HCEC 1CT (cell line): ENCODE data around the gene POU6F2.

Experiments used
- DNase-seq: peaks from one replicate; pipeline ENCODE4 v3.0.0-alpha.2; 2017

The POU6F2 gene

GRCh38 chr7:39260279-39260844, 282.7 kb downstream of the POU6F2 start:
- no peak for DNase-seq

DNA sequence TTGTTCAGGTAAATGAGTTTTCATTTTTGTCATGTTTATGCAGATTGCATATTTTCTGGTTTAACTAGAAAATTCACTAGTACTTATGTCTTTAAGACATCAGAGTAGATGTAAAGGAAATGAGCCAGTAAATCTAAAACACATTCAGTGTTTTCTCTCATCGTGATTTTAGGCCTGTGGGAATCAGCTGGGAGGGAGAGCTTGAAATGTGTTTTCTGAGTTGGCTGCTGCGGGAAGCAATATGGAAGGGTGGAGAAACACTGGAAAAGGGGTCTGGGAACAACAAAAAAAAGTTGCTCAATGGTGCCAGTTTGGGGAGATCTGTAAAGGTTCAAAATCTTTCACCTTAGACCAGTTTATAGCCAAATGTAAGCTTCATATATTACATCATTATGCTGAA, 284.1 kb downstream of the POU6F2 start:
- DNase-seq, result no peak

DNA sequence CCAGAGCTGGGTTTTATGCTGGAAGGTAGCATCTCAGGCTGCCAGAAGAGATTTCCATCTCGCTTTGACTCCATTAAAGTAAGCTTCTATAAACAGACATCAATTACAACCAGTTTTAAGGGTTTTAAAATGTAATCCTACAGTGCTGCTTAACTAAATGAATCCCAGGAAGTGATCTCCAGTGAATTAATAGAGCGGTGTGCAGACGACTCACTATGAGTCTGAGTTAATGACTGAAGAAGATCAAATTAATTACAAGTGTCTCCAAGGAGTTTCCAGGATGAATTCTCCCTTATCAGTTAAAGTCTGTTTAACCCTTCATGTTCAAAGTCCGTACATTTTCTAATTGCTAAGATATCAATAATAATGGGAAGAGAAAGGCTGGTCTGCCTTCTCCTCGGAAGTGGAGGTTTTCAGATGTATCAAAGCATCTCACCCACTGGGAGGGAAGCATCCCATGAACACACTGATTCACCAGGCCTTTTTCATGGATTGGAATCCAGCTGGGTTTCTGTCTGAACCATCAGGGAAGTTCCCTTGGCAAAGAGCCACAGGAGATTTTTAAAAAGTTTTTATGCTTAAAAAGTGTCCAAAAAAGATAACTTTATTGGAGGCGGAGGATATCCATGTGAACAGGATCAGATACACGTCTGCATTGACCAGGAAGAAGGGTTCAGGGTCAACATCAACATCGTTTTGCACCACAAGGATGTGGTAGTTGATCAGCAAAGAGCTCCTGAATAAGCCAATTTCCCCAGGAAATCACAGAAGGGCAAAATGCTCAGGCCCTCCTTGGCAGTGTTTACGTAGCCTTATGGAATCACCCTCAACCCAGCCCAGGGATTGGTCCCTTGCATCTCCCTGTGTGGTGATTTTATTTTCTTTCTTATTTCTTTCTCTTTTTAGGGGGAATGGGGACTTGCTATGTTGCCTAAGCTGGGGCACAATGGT, 288.2 kb downstream of the POU6F2 start:
- DNase-seq, result no peak

DNA sequence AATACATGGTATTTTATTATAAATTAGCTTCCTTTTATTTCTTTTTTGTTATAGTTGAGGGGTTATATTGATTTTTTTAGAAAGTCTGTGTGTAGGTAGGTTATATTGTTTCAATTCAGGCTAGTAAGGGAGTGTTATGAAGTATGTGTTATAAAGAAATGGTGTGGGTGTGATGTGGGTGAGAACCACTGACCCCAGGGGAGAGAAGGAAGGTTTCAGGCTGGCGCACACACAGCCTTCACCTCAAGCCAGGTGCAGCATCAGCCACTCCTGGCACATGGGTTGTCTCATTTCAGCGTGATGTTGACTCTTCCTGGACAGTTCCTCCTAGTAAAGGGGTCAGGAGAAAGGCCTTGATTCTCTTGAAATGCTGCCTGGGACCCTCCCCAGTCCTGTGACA, 291.3 kb downstream of the POU6F2 start:
- no peak for DNase-seq

DNA sequence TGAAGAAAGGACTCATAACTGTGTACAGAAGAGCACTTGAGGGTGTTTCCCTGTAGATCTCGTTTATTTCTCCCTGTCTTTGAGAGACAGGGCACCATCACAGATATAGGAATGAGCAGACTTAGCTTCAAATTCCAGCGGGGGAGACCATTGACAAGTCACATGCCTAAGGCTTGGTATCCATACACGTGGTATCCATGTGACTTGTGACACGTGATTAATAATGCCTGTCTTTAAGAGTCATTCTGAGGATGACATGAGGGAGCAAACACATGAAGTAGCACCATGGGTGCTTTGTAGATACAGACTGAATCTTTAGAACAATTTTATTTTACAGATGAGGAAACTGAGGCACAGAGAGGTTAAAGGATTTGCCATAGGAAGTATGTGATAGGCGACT, 292.3 kb downstream of the POU6F2 start:
- no peak for DNase-seq

DNA sequence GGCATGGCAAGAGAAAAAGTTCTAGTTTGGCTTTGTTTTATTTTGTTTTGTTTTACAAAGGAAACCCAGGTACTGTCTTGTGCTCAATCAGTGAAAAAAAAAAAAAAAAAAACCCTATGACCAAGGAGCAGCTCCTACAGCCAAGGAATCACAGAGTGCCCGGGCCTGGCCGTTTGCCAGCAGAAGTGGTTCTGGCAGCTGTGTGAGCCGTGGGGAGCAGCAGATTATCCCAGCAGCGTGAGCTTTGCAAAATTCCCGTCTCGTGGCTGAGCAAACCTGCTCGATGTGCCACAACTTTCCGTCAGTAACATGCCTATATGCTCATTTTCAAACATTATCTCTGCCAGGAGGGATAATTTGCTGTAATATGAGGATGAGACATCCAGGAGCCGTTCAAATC, 293.7 kb downstream of the POU6F2 start:
- no peak for DNase-seq

- no peak for DNase-seq
Measured at GRCh38 chr7:39272111-39272510, 294.4 kb downstream of the POU6F2 start.

DNA sequence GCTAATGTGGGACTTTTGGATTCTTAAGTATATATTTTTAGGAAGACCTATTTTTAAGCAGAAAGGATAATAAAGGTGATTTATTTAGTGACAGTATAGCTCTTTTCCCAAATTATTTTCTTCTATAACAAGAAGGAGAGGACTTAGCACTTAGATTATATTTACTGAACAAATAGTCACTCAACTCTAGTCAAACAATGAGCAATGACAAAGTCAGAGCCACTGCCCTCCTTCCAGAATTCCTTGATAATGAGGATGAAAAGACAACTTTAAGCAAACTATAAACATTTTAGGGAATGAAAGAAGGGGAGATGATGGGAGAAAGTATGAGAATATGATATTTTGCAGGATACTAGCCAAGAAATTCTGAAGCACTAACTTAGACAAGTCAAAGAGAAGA, 295.0 kb downstream of the POU6F2 start:
- no peak for DNase-seq

- DNase-seq, result no peak
Measured at GRCh38 chr7:39280337-39280736, 302.6 kb downstream of the POU6F2 start.

DNA sequence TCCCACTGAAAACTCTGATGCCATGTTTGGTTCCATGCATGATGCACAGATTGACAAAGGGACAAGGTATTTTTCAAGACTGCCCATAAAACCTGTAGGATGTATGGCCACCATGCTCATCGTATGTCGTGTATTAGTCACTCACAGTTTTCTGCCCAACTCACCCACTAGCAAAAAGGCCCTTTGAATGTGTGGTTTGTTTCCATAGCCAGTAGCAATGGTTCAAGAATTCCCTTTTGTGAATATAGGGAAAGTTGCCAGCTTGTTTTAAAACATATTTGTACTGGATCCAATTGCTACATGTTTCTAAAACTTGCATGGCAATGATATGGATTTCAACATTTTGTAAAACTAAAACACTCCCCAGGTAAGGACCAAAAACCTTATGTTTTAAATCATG, 307.5 kb downstream of the POU6F2 start:
- DNase-seq, result no peak

DNA sequence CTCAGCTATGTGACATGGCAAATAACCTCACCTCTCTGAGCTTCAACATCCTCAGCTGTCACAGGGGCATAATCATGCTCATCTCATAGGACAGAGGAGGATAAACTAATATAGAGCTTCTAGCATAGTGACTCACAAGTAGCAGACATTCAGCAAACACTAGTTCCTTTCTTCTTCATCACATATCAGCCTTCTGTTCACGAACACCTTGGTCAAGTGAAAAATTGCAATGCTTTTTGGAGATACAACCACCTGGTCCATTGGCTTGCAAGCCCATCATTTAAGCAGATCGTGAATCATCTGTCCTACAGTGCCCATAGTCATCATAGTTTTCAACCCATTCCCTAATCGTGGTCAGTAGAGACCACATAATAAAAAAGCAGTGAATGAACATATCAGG, 310.6 kb downstream of the POU6F2 start:
- no peak for DNase-seq

DNA sequence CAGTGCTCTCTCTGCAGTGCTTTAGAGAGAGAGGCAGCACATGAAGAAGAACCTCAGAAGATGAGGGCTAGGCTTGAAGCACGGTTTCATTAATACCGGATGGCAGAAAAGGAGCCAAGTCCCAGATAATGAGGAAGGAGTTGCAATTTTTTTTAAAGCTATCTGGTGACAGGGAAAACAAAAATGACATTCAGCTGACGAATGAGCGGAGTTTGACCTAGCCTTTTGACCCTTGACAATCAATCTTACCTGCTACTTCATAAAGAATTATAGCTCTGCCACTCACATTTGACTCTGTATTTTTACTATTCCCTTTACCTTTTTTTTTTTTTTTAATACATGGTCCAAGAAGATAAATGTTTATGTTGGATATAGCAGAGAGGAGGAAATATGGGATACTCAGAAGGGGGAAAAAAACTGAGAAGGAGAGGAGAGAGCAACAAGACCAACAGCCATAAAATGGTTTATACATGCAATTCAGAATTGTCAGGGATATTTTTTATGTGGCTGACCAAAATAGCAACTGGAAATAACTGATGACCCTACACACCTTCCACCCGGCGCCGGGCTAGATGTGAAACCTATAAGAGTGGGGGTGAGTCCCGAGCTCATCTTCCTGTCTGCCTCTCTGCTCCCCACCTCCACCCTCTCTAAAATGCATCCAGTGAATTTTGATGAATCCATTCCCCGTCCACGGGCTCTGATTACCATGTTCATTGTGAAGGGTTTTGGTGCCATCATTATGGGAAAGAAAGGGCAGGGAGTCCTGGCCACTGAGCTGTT, 314.1 kb downstream of the POU6F2 start:
- no peak for DNase-seq

DNA sequence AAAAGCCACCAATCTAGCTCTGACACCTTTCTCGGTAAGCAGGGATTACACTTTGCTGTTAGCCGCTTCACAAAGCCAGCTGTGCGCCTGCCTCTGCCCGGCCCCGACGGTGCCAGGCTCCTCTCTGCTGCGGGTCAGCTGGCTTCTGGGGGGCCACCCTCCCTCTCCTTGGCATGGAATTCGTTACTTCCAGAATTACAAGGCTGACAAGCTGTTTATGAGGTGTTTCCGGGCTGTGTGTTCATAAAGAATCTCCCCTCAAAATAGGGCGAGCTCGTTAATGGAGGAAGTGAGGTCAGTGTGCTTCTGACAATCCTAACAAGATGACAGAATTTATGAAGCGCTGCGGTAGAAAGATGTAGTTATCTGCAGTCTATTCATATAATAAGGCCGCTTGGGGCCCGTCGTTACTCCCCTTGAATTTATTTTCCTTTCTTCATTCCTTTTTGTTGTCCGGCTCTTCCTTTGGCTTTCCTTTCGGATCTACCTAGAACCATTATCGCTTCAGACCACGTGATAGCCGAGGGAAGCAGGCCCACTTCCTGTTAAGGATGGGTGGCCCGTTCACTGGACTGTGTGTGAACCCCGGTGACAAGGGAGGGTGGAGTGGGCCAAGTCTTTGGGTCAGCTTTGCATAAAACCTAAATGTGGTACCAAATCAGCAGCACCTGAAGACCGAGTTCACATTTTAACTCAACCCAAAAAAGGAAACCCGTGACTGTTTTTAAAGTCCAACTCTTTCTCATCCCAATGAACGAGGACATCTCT, 315.5 kb downstream of the POU6F2 start:
- no peak for DNase-seq

GRCh38 chr7:39294022-39294421, 316.3 kb downstream of the POU6F2 start:
- DNase-seq, result no peak

GRCh38 chr7:39295796-39296195, 318.1 kb downstream of the POU6F2 start:
- no peak for DNase-seq

DNA sequence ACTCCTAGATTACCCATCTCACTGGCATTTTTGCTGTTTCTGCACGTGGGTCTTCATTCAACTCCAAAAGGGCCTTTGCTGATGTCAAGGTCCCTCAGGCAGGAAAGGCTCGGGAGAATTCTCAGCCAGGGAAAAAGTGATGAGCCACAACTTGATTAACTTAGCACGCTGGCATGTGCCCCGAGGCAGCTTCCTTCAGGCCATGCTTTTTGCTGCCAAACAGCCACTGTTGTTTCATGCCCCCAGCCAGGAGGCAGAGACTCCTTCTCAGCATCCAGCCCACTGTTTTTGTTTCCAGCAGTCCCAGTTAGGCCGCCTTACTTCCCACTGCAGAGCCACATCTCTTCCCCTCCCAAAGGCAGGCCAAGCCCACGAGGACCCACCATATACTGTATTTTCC, 322.0 kb downstream of the POU6F2 start:
- DNase-seq, result no peak

GRCh38 chr7:39300276-39300675, 322.6 kb downstream of the POU6F2 start:
- DNase-seq, result no peak

DNA sequence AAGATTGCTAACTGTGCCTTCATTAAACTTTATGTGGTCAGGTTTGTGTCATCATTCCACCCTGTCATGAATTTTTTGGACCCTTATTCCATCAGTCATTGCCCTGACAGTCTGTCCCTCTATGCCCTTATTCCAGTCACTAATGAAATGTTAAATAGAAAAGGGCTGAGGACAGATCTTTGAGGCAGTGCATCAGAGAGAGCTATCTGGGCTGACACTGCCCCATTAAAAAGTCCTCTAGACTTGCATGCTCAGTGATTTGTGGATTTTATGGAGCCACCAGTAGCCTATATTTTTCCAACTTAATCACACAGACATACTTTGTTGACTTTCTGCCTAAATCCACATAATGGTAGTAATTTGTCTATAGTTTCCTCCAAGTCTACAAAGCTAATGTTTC, 323.8 kb downstream of the POU6F2 start:
- no peak for DNase-seq

DNA sequence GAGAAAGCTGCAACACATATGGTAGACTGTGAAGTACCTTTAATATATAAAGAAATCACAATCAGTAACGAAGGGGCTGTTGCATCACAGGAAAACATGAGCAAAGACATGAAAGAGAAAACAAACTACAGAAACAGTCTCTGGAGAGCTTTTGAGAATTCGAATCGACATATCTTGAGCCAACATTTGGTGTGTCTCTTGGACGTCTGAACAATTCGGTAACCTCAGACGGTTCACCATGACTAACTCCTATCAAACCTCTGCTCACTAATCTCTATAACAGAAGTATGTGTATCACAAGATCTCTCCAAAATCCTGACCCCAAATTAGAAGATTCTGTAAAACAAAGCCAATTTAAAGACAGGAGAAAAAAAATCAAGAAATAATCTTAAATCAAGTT, 326.5 kb downstream of the POU6F2 start:
- DNase-seq, result no peak

GRCh38 chr7:39304668-39305405, 327.1 kb downstream of the POU6F2 start:
- DNase-seq, result no peak

DNA sequence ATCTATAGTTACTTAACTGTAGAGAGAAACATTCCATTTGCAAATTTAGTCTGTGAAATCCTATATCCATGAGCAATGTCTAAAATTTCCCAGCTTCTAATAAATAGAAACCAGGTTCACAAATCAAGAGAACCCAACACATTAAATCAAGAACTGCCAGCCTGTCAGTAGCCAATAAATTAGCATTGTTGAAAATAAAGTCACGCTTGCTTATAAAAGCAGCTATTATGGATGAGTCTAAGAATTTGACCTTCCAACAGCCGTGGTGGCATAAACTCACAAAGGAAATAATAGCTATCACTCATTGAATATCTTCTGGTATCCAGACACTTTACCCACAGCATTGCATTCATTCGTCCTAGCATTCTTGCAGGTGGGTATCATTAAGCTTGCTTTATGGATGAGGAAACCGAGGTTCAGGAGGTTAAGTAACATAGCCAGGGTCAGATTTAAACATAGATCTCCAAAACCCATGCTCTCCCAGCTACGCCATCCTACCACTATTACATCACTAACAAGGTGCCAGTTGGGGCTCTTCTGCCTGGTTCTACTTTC, 328.4 kb downstream of the POU6F2 start:
- no peak for DNase-seq

DNA sequence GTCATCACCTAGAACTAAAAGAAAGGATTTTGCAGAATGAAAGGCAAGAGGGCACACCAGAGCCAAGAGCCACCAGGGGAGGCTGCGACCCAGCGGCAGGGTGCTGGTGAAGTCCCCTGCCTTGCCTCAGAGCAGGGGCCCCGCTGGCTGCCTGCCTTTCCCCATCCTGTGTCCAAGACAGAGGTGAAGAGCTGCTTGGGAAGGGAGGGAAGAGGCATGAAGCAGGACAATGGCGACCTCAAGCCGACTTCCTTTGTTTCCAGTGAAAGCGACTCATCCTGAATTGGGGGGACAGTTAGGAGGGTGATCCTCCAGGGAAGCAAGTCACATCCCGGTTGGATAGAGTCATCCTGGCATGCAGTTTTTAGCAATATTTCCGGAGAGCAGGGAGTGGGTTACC, 333.0 kb downstream of the POU6F2 start:
- no peak for DNase-seq
